Measurements from ENCODE around the gene SUSD1. TPM values are rescaled to one million over a fixed set of nuclear protein-coding genes. Genes with fewer than 3 reads are reported as not detected.

The SUSD1 gene
- total RNA-seq, 1 donor from 2014 or later, result 81.3 TPM

- peak; percentile 98 for DNase-seq (ENCODE audit: low read depth)
Measured at GRCh38 chr9:112012026-112012902, 162.8 kb downstream of the SUSD1 start.

GRCh38 chr9:112011051-112011620 is 164.0 kb downstream of the SUSD1 start:
- no peak for DNase-seq (ENCODE audit: low read depth)

GRCh38 chr9:112010537-112010936 is 164.6 kb downstream of the SUSD1 start:
- no peak for DNase-seq (ENCODE audit: low read depth)

GRCh38 chr9:112009656-112010055 is 165.4 kb downstream of the SUSD1 start:
- no peak for DNase-seq (ENCODE audit: low read depth)

- peak; percentile 45 for DNase-seq (ENCODE audit: low read depth)
Measured at GRCh38 chr9:112007575-112008240, 167.4 kb downstream of the SUSD1 start.

GRCh38 chr9:112006361-112007020 is 168.6 kb downstream of the SUSD1 start:
- no peak for DNase-seq (ENCODE audit: low read depth)

GRCh38 chr9:112005939-112006338 is 169.2 kb downstream of the SUSD1 start:
- no peak for DNase-seq (ENCODE audit: low read depth)

GRCh38 chr9:112003538-112003937 is 171.6 kb downstream of the SUSD1 start:
- no peak for DNase-seq (ENCODE audit: low read depth)

GRCh38 chr9:112002847-112003457 is 172.1 kb downstream of the SUSD1 start:
- DNase-seq (ENCODE audit: low read depth), result no peak

- DNase-seq (ENCODE audit: low read depth), result no peak
Measured at GRCh38 chr9:112002131-112002846, 172.8 kb downstream of the SUSD1 start.

- DNase-seq (ENCODE audit: low read depth), result peak; percentile 65
Measured at GRCh38 chr9:112000743-112001142, 174.4 kb downstream of the SUSD1 start.

- DNase-seq (ENCODE audit: low read depth), result no peak
Measured at GRCh38 chr9:111999319-111999718, 175.8 kb downstream of the SUSD1 start.

GRCh38 chr9:111997831-111998230 is 177.3 kb downstream of the SUSD1 start:
- DNase-seq (ENCODE audit: low read depth), result no peak

GRCh38 chr9:111994831-111995458 is 180.2 kb downstream of the SUSD1 start:
- DNase-seq (ENCODE audit: low read depth), result peak; percentile 96

GRCh38 chr9:111993319-111993718 is 181.8 kb downstream of the SUSD1 start:
- DNase-seq (ENCODE audit: low read depth), result no peak

- peak; percentile 95 for DNase-seq (ENCODE audit: low read depth)
Measured at GRCh38 chr9:111992523-111992922, 182.6 kb downstream of the SUSD1 start.

- no peak for DNase-seq (ENCODE audit: low read depth)
Measured at GRCh38 chr9:111991179-111991578, 183.9 kb downstream of the SUSD1 start.

Measured in renal cortical epithelial cell (primary cell).